Forelimb muscle (tissue), 1 donor: Measurements from ENCODE around the gene TMEM156. TPM values are rescaled to one million over a fixed set of nuclear protein-coding genes. Genes with fewer than 3 reads are reported as not detected.

Source experiments
- DNase-seq: peaks from one replicate; pipeline ENCODE4 v3.0.0-alpha.2; 2013; ENCODE audit warnings: low read depth
- polyA plus RNA-seq: library from polyadenylated mRNA; unstranded; fragments of 120-200 nt; gene quantifications from one replicate; pipeline ENCODE4 v1.2.1, GENCODE V29; 2013; ENCODE audit not compliant: insufficient read length

The TMEM156 gene
- polyA plus RNA-seq, 1 donor = 0.18 TPM

DNA sequence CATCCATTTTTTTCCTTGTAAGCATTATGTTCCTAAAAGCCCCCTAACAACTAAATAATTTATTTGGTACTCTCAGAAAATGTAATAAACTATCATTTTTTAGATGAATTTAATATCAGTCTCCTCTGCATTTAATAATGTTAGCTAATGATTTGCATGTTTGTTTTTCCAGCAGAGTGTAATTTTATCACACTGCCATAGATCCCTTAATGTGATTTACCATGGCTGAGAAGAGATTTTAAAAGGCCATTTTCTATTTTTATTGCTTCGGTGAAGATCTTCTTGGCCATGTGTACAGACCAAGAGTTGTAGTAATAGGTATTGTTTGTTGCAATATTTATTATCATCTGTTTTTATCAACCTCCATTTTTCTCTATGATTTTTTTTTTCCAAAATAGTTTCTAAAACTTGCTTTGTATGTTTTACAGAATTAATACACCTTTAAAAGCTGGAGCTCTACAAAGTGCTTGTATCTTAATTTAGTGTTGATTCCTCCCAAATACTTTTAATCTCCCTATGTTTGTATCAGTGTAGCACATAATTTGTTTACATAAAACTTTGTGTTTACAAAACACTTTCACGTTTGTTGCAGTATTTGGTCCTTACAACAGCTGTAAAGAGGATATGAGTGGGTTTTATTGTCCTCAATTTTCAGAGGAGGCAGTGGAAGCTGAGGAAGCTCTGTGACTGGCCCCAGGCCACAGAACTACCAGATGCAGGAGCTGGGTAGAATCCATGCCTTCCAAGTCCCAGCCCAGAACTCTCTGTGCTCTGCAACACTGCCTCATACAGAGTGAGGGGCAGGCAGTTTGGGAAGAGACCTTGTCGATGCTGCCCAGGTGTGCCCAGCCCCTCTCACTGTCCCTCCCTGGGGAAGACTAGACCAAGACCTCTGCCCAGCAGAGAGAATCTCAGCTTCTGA, 106.5 kb downstream of the TMEM156 start:
- DNase-seq = no peak

GRCh38 chr4:38924353-38924752, 107.9 kb downstream of the TMEM156 start:
- DNase-seq = no peak

DNA sequence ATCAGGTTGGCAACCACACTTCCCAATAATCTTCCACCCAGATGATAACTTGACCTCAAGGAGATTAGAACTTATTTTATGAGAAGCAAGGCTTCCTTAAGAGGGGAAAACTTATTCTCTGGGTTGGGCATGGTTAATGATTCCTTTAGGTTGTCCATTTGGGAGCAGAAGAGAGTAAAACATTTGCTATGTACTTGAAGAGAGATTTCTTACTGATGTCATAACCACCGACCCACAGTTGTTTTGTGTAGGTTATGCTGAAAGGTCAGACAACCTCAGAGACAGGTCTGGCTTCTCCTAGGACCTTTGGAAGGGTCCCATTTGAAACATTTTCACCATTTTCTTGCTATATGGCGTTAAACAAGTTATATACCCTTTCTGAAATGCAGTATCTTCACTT, 108.5 kb downstream of the TMEM156 start:
- DNase-seq = no peak

- DNase-seq = no peak
These were observed 111.1 kb downstream of the TMEM156 start for GRCh38 chr4:38921151-38921550.

DNA sequence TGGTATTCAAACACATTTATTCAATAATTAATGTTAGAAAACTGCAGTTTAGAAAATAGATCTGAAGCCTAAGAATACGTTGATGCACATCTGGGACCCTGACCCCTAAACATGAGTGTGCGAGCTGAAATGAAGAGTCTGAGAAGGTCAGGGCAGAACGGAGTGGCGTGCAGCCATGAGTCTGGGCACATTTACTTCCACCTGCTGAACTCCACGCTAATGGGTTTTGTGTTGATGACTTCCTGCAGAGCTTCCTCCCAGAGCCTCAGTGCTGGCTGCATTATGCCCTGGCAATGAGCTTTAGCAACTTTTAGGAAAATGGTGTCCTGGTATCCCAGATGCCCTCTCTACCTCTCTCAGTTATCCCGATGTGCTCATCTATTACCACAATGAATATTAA, 111.5 kb downstream of the TMEM156 start:
- no peak for DNase-seq

DNA sequence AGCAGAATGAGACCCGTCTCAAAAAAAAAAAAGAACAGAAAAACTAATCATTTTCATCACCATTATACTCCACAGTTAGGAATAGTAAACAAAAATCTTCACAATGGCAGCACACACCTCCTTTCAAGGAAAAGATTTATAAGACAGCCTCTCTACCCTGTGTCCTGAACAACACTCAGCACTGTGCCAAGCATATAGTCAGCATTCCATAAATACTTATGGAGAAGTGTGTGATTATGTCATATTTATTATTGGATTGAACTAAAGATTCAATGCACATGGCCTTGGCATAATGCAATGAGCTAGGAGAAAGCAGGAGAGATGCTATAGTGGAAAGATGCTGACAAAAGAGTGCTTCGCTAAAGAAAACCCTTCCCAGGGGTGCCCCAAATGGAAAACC, 112.0 kb downstream of the TMEM156 start:
- no peak for DNase-seq

DNA sequence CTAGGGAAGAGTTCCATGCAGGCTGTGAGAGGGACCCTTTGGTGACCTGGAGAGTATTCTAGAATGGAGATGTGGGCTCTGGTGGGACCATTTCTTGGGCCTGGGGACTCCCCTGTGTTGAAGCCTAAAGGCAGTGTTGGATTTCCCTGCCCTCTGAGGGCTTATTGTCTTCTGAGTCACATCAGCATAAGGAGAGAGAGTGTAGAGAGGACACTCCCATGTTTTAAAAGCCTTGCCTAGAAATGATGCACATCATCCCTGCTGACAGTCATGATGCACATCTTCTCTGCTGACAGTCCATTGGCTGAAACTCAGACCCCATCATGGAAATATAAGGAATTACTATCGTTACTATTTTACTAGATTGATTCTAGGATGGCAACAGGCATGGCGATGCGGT, 112.7 kb downstream of the TMEM156 start:
- no peak for DNase-seq

GRCh38 chr4:38917481-38918025, 114.7 kb downstream of the TMEM156 start:
- no peak for DNase-seq

Other genes with a start within 250 kb of the TMEM156 start
- gene TLR10, start 249.4 kb downstream of the TMEM156 start, polyA plus RNA-seq = 0.42 TPM
- gene TLR1, start 227.6 kb downstream of the TMEM156 start, polyA plus RNA-seq = 1.9 TPM
- 1.0 TPM for gene TLR6, start 175.6 kb downstream of the TMEM156 start, polyA plus RNA-seq
- gene FAM114A1, start 164.6 kb downstream of the TMEM156 start, polyA plus RNA-seq = 50.2 TPM
- 15.4 TPM for gene KLHL5, start 29.8 kb upstream of the TMEM156 start, polyA plus RNA-seq
- 18.8 TPM for gene WDR19, start 150.1 kb upstream of the TMEM156 start, polyA plus RNA-seq